ENCODE results near the gene PRKCH. TPM values are rescaled to one million over a fixed set of nuclear protein-coding genes. Genes with fewer than 3 reads are reported as not detected.
A peak's percentile ranks its signal among the peaks of the same experiment; 100 is the strongest.

Gene PRKCH
- polyA plus RNA-seq, 2 of the 4 experiments (the other 2 are of a cell fraction) = 10.0 to 10.2 TPM

- TF ChIP-seq PHF8 (IDR thresholded peaks at IDR 0.05; ENCODE audit: borderline replicate concordance, low read depth) (no peak), FOXS1 (CRISPR knock-in tag; IDR thresholded peaks at IDR 0.05) (no peak), CHD2 (IDR thresholded peaks at IDR 0.05; ENCODE audit: low read length, partially characterized antibody) (no peak), CHD4 (IDR thresholded peaks at IDR 0.05; ENCODE audit: borderline replicate concordance) (no peak), PBX3 (IDR thresholded peaks at IDR 0.05) (no peak), HOXB5 (CRISPR knock-in tag; IDR thresholded peaks at IDR 0.05) (no peak), JUN (IDR thresholded peaks at IDR 0.05) (no peak), NFE2L2 (conservative IDR thresholded peaks at IDR 0.05; ENCODE audit: low read length) (no peak), ZFP36 (IDR thresholded peaks at IDR 0.05; ENCODE audit: borderline replicate concordance, partially characterized antibody) (no peak)
- TF ChIP-seq, protein P1, sequence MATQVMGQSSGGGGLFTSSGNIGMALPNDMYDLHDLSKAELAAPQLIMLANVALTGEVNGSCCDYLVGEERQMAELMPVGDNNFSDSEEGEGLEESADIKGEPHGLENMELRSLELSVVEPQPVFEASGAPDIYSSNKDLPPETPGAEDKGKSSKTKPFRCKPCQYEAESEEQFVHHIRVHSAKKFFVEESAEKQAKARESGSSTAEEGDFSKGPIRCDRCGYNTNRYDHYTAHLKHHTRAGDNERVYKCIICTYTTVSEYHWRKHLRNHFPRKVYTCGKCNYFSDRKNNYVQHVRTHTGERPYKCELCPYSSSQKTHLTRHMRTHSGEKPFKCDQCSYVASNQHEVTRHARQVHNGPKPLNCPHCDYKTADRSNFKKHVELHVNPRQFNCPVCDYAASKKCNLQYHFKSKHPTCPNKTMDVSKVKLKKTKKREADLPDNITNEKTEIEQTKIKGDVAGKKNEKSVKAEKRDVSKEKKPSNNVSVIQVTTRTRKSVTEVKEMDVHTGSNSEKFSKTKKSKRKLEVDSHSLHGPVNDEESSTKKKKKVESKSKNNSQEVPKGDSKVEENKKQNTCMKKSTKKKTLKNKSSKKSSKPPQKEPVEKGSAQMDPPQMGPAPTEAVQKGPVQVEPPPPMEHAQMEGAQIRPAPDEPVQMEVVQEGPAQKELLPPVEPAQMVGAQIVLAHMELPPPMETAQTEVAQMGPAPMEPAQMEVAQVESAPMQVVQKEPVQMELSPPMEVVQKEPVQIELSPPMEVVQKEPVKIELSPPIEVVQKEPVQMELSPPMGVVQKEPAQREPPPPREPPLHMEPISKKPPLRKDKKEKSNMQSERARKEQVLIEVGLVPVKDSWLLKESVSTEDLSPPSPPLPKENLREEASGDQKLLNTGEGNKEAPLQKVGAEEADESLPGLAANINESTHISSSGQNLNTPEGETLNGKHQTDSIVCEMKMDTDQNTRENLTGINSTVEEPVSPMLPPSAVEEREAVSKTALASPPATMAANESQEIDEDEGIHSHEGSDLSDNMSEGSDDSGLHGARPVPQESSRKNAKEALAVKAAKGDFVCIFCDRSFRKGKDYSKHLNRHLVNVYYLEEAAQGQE (IDR thresholded peaks at IDR 0.05) = no peak
These were observed 138.7 kb downstream of the PRKCH start (continued) for GRCh38 chr14:61460063-61460462.

- TF ChIP-seq EP300 (IDR thresholded peaks at IDR 0.05) = peak in 1 of 2 experiments; percentile 1; a peak in 1 of 5 replicates
- no peak for TF ChIP-seq KDM5A (IDR thresholded peaks at IDR 0.05)
- Histone ChIP-seq H3K4me2 (peak overlapping the region; percentile 64), H3K9me3 (peaks cover 10% of the 10 kb centered on the region), H3K4me3 (no peak overlapping the region), H3K27ac (peak overlapping the region; percentile 86 to 89), H3K4me1 (peaks cover 36% of the 10 kb centered on the region)
- ChIA-PET CTCF (interaction anchor here (0.6 to 13.6 kb wide), 38 partner anchors 9 to 666 kb away, joined by 3 to 196 read pairs (median 4); partner anchors contain the start of gene SNAPC1), POLR2A (interaction anchor here (1.0 kb wide), 1 partner anchor 10 kb away, joined by 4 read pairs; no protein-coding TSS in a partner anchor)
- FAIRE-seq (no peak), ATAC-seq (peak; percentile 17 to 21; a peak in 4 of 6 replicates), DNase-seq (ENCODE audit: low read depth in 1 of 2, low spot score in 1 of 2) (no peak)
- WGBS (ENCODE audit: missing lambda C conversion rate) = 74% methylated on average over 15 of the region's 15 CpGs
These were observed 139.6 kb downstream of the PRKCH start for GRCh38 chr14:61460718-61461611.

GRCh38 chr14:61461808-61462275 is 140.5 kb downstream of the PRKCH start:
- CTCF ChIA-PET = interaction anchor here (0.6 to 13.6 kb wide), 36 partner anchors 8 to 666 kb away, joined by 3 to 196 read pairs (median 3); partner anchors contain the start of gene SNAPC1
- H3K4me2 ChIP-seq = peak overlapping the region; percentile 64
- TF ChIP-seq BHLHE40 (IDR thresholded peaks at IDR 0.05; ENCODE audit: low read depth, low read length) (no peak), HEYL (CRISPR knock-in tag; IDR thresholded peaks at IDR 0.05) (no peak), RAD21 (conservative IDR thresholded peaks at IDR 0.05 in 1 of 2, IDR thresholded peaks at IDR 0.05 in 1 of 2) (peak; percentile 93 to 95), FOSL2 (IDR thresholded peaks at IDR 0.05) (no peak), FOSL2 (CRISPR knock-in tag; IDR thresholded peaks at IDR 0.05) (no peak), HOXA7 (CRISPR knock-in tag; IDR thresholded peaks at IDR 0.05) (no peak), TFCP2L1 (CRISPR knock-in tag; IDR thresholded peaks at IDR 0.05) (no peak), HMGXB4 (CRISPR knock-in tag; IDR thresholded peaks at IDR 0.05; ENCODE audit: borderline replicate concordance) (no peak), RFX5 (IDR thresholded peaks at IDR 0.05) (peak; percentile 22; the same call in 1 of the 2 replicates), ZFP36 (IDR thresholded peaks at IDR 0.05; ENCODE audit: borderline replicate concordance, partially characterized antibody) (no peak), CBX2 (IDR thresholded peaks at IDR 0.05; ENCODE audit: borderline replicate concordance, low read depth) (no peak), NPAS2 (CRISPR knock-in tag; IDR thresholded peaks at IDR 0.05; ENCODE audit: borderline replicate concordance) (no peak), HOXB5 (CRISPR knock-in tag; IDR thresholded peaks at IDR 0.05) (no peak), RNF2 (IDR thresholded peaks at IDR 0.05; ENCODE audit: borderline replicate concordance, low read depth) (no peak)
- TF ChIP-seq, protein P2, sequence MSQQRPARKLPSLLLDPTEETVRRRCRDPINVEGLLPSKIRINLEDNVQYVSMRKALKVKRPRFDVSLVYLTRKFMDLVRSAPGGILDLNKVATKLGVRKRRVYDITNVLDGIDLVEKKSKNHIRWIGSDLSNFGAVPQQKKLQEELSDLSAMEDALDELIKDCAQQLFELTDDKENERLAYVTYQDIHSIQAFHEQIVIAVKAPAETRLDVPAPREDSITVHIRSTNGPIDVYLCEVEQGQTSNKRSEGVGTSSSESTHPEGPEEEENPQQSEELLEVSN (IDR thresholded peaks at IDR 0.05; ENCODE audit: borderline replicate concordance, low read depth) = no peak

More at GRCh38 chr14:61461808-61462275, 140.5 kb downstream of the PRKCH start:
- FAIRE-seq = no peak
- 45% methylated on average over 7 of the region's 7 CpGs for WGBS (ENCODE audit: missing lambda C conversion rate)
- POLR2A ChIA-PET = no interaction called here
- DNase-seq (ENCODE audit: low read depth in 1 of 2, low spot score in 1 of 2) = peak; percentile 72 to 73
- peaks cover 10% of the 10 kb centered on the region for H3K9me3 ChIP-seq
- peak overlapping the region; percentile 86 to 89 for H3K27ac ChIP-seq
- H3K4me1 ChIP-seq = peaks cover 45% of the 10 kb centered on the region
- ATAC-seq = peak; percentile 74
- H3K4me3 ChIP-seq = no peak overlapping the region

Data from A549 (cell line).